CD4-positive, alpha-beta T cell treated with Interleukin-4 for 4 hours (primary cell): Measurements from ENCODE around the gene SLC35G6.
"Not testable (repeated sequence)": the region's sequence is repeated elsewhere in the genome, so short reads cannot be mapped to it uniquely, and the experiment has no call there.

Experiments
- DNase-seq: peaks from one replicate; pipeline ENCODE4 v3.0.0-alpha.2; 2020

The SLC35G6 gene

DNA sequence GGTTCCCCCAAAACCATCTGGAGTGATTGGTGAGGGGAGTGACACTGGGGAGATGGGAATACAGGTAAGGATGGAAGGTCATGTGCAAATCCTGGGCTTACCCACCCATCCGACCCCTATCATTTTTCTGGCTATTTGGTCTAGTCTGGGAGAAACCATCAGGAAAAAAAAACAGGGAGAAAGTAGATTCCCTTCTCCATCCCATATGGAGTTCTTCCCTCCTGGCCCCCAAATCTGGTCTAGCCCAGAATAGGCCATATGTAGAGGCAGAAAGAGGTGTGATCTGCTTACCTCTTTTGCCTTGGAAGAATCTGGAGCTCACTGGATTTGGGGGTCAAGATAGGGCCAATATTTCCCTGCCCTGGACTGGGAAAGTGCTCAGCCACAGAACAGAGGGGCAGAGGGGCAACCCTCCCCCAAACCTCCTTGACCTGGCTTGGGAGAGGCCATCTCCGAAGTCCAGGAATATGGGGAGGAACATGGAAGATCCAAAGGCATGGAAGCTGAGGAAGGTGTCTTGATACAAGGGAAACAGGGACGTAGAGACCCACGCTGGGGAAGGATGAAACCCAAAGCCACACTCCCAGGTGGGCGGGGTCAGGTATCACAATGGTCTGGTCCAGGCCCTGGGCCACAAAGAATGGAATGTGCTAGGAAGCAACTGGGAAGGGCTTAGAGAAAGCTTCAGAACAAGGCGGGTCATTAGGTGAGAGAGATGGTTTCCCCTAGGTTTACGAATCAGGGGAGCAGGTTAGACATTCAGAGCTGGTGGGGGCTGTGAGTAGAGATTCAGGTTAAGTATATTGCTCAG lies 20.2 kb upstream of the SLC35G6 start:
- no peak for DNase-seq

- no peak for DNase-seq
Observed at GRCh38 chr17:7462474-7463371, 18.5 kb upstream of the SLC35G6 start.

DNA sequence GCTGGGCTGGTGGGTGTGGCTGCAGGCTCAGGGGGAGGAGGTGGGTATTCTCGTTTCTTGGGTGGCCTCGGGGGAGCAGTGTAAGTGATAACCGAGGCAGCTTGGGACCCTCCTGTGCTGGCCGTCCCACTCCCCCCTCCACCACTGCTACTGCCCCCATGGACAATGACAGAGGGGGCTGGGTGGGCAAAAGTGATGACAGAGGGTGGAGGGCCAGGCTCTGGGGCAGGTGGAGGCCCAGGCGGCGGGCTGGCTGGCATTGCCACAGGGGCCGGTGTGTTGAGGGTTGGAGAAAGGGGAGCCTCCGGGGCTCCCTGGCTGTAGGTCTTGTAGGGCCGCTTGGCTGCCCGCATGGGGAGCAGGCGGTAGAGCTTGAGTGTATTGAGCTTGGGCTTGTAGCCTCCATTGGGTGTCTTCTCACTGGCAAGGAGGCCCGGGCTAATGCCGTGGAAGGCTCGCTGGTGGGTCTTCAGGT lies 17.8 kb upstream of the SLC35G6 start:
- no peak for DNase-seq

DNA sequence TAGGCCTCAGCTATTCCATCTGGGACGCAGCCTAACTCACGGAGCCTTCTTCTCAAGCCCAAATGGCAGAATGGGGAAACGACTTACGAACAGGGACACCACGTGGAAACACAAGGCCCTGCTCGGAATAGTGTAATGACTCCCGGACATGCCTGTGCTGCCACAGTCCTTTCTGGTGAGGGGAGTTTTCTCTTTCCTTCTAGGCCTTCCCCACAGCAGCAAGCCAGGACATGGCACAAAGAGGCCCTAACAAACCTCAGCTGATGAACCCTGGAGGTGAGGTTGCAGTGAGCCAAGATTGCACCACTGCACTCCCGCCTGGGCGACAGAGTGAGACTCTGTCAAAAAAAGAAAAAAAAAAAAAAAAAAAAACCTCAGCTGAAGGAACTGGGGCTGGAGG lies 17.2 kb upstream of the SLC35G6 start:
- no peak for DNase-seq

GRCh38 chr17:7465597-7466275 lies 15.5 kb upstream of the SLC35G6 start:
- no peak for DNase-seq

- DNase-seq = no peak
Observed at GRCh38 chr17:7466318-7466638, 15.0 kb upstream of the SLC35G6 start.

DNA sequence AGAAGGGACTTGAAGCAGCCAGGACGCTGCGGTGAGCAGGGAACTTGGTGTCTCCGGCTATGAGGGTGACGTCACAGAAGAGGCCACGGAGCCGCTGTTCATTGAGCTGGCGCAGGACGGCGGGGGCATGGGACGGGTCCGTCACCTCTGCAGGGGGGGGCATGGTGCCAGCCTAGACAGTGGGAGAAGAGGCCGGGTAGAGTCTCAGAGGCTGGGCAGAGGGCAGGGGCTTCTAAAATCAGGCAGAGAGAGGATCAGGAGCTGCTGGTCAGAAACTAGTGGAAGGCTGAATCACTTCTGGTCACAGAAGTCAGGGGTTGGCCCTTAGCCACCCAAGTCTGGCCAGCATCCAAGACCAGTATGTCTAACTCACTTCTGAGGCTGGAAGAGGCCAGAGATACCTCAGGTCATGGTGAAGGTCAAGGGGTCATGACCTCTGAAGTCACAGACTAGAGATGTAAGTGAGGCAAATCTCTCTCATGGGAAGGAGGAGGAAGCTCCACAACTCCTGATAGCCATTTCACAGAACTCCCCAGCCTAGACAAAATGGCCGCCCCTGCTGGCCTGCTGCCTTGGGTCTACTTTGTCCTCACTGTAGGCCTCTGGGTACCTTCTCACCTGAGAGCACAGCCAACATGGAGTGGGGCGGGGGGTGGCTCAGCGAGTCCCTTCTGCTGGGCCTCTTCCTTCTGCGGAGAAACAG lies 14.5 kb upstream of the SLC35G6 start:
- no peak for DNase-seq

DNA sequence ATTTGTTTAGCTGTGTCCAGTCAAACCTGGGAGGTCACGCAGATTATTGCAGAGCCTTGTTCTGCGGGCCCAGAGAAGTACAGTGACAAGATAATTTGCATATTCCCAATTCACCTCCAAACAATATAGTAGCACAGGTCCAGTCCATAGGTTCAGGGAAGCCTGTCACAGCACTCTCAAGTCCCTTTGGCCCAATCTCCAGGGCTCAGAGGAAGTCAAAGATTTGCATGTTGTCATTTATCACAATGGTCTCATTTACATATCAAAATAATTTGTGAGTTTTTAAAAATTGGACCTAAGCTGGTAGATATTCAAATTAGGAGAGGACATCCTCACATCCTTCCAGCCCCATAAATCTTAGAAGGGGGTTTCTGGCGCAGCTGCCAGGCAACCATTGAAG lies 13.7 kb upstream of the SLC35G6 start:
- DNase-seq = no peak

DNA sequence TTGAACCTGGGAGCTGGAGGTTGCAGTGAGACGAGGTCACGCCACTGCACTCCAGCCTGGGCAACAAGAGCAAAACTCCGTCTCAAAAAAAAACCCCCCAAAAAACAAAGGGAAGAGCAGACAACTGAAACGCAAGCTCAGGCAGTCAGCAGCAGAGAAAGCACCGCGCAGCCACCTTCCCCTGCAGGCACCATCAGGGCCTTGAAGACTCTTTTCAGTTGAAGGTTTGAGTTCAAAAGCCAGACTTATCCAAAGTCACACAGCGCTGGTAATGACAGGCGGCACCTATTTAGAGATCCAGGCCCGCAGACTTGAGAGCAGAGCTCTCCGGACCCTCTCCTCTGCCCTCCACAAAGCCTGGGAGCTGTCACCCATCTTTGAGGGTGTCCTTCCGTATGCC lies 13.0 kb upstream of the SLC35G6 start:
- DNase-seq = no peak

- DNase-seq = no peak
Observed at GRCh38 chr17:7468804-7469389, 12.3 kb upstream of the SLC35G6 start.

- not testable (repeated sequence) for DNase-seq
Observed at GRCh38 chr17:7469843-7470242, 11.4 kb upstream of the SLC35G6 start.

DNA sequence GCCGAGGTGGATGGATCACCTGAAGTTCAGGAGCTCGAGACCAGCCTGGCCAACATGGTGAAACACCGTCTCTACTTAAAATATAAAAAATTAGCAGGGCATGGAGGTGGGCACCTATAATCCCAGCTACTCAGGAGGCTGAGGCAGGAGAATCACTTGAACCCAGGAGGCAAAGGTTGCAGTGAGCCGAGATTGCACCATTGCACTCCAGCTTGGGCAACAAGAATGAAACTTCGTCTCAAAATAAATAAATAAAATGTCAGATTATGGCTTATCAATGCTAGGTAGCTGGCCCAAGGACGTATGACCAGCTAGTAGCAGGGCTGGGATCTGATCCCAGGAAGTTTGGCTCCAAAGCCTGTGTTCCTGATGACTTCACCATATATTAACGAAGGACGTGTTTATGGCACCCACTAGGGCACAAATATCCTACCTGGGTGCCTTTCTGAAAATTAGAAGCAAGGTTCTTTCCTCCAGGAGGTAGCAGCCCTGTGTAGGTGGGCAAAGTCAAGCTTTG lies 10.7 kb upstream of the SLC35G6 start:
- not testable (repeated sequence) for DNase-seq

DNA sequence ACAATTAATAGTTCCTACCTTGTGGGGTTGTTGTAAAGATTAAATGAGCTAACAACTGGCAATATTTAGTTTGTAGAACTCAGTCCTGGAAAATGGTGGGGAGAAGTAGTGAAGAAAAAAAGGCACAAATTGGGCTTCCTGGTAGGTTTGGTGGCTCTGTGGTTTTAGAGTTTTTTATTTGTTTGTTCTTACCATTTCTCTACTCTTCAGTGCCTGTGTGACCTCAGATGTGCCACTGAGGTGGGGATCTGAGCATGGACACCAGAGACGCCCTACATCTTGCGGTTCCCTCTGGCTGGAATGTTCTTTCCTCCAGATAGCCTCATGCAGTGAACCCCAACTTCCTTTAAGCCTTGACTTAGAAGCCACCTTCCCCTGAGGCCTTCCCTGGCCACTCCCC lies 9.5 kb upstream of the SLC35G6 start:
- no peak for DNase-seq

GRCh38 chr17:7474767-7475166 lies 6.5 kb upstream of the SLC35G6 start:
- not testable (repeated sequence) for DNase-seq

DNA sequence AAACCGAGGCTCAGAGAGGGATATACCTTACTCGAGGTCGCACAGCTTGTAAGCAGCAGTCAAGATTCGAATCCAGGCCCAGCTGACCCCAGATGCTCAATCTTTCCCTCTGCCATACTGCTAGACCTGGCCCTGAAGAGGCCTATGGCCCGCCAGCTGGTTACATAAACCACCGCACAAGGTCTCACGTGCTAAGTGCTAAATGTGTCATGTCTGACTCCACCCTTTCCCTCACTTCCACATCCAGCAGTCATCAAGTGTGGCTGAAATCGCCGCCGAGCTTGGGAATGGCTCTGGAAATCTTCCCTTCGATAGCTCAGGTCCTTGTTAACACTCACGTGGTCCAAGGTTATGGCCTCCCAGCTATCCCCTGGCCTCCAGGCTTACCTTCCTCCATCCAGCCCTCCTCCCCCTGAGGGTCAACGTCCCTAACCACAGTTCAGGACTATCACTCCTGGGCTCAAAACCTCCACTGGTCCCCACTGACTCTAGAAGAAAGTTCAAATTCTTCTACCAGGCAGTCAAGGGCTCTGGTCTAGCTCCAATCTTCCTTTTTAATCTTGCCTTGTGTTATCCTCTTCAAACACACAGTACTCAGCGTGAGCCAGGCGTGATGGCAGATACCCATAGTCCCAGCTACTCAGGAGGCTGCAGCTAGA lies 5.4 kb upstream of the SLC35G6 start:
- DNase-seq = no peak

DNA sequence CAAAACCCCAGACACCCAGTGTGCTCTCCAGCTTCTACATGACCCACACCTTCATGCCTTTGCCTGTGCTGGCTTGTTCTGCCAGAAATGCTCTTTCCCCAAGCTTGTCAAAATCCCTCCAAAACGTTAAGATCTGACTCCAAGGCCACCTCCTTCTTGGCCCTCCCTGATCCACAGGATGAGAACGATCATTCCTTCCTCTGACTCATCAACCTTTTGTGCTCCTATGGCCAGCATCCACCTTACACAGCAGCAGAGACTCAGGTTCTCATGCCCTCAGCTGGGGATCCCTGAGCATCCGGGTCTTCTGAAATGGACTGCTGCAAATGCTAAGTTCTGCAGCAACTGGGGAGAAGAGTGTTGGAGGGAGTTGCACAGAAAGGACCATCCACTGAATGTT lies 4.8 kb upstream of the SLC35G6 start:
- no peak for DNase-seq

GRCh38 chr17:7476951-7477350 lies 4.3 kb upstream of the SLC35G6 start:
- no peak for DNase-seq

GRCh38 chr17:7477392-7478275 lies 3.6 kb upstream of the SLC35G6 start:
- DNase-seq = peak; percentile 17

- peak; percentile 65 for DNase-seq
Observed at GRCh38 chr17:7478276-7479212, 2.7 kb upstream of the SLC35G6 start.
